DMS153 treated with DMSO at 0.1 percent for 48 hours (cell line): ENCODE results near the gene ILDR1.

Experiments used
- DNase-seq: peaks from one replicate; lab custom pipeline; 2025; ENCODE audit not compliant: unreplicated experiment; lab: John Stamatoyannopoulos, UW

The ILDR1 gene

GRCh38 chr3:122019493-122019892 lies 2.6 kb downstream of the ILDR1 start:
- DNase-seq: no peak

- no peak for DNase-seq
Observed at GRCh38 chr3:122014741-122015140, 7.3 kb downstream of the ILDR1 start.

GRCh38 chr3:122013448-122013925 lies 8.6 kb downstream of the ILDR1 start:
- no peak for DNase-seq

- DNase-seq: no peak
Observed at GRCh38 chr3:122012821-122013220, 9.2 kb downstream of the ILDR1 start.

GRCh38 chr3:122011396-122011795 lies 10.7 kb downstream of the ILDR1 start:
- DNase-seq: no peak

- no peak for DNase-seq
Observed at GRCh38 chr3:122010506-122010905, 11.5 kb downstream of the ILDR1 start.

- DNase-seq: no peak
Observed at GRCh38 chr3:122008166-122008565, 13.9 kb downstream of the ILDR1 start.

- no peak for DNase-seq
Observed at GRCh38 chr3:122006267-122006666, 15.8 kb downstream of the ILDR1 start.

- no peak for DNase-seq
Observed at GRCh38 chr3:122004991-122005565, 17.0 kb downstream of the ILDR1 start.

- peak; percentile 86 for DNase-seq
Observed at GRCh38 chr3:122004107-122004506, 17.9 kb downstream of the ILDR1 start.

GRCh38 chr3:122003606-122004005 lies 18.4 kb downstream of the ILDR1 start:
- no peak for DNase-seq

- no peak for DNase-seq
Observed at GRCh38 chr3:122003112-122003511, 18.9 kb downstream of the ILDR1 start.

GRCh38 chr3:122002611-122003010 lies 19.4 kb downstream of the ILDR1 start:
- DNase-seq: no peak

GRCh38 chr3:122001892-122002291 lies 20.2 kb downstream of the ILDR1 start:
- no peak for DNase-seq

- DNase-seq: no peak
Observed at GRCh38 chr3:122000936-122001605, 21.0 kb downstream of the ILDR1 start.

GRCh38 chr3:121999931-122000330 lies 22.1 kb downstream of the ILDR1 start:
- no peak for DNase-seq

GRCh38 chr3:121998611-121999473 lies 23.2 kb downstream of the ILDR1 start:
- DNase-seq: no peak

GRCh38 chr3:121998030-121998580 lies 23.9 kb downstream of the ILDR1 start:
- no peak for DNase-seq

GRCh38 chr3:121997372-121997771 lies 24.7 kb downstream of the ILDR1 start:
- DNase-seq: no peak

GRCh38 chr3:121996441-121996840 lies 25.6 kb downstream of the ILDR1 start:
- no peak for DNase-seq
